AG09309 (cell line): ENCODE results near the gene TSSK6.
"Not testable (repeated sequence)": the region's sequence is repeated elsewhere in the genome, so short reads cannot be mapped to it uniquely, and the experiment has no call there.

ENCODE experiments used
- DNase-seq: peaks from one replicate; pipeline ENCODE4 v3.0.0-alpha.2; 2010; ENCODE audit warnings: low read depth
- H3K4me3 ChIP-seq: 2 replicates; pipeline ENCODE4 v1.5.1; 2011; ENCODE audit warnings: mild to moderate bottlenecking, low read depth, low read length, moderate library complexity; ENCODE audit not compliant: control insufficient read depth
- TF ChIP-seq, protein P1 (sequence below): IDR thresholded peaks from 2 replicates; pipeline ENCODE4 v1.5.1; 2011; ENCODE audit warnings: mild to moderate bottlenecking, low read depth, low read length, inconsistent platforms; ENCODE audit not compliant: insufficient read depth, control insufficient read depth; ENCODE audit errors: missing control alignments

The TSSK6 gene

GRCh38 chr19:19475015-19475765 lies 40.2 kb downstream of the TSSK6 start:
- TF ChIP-seq, protein P1, sequence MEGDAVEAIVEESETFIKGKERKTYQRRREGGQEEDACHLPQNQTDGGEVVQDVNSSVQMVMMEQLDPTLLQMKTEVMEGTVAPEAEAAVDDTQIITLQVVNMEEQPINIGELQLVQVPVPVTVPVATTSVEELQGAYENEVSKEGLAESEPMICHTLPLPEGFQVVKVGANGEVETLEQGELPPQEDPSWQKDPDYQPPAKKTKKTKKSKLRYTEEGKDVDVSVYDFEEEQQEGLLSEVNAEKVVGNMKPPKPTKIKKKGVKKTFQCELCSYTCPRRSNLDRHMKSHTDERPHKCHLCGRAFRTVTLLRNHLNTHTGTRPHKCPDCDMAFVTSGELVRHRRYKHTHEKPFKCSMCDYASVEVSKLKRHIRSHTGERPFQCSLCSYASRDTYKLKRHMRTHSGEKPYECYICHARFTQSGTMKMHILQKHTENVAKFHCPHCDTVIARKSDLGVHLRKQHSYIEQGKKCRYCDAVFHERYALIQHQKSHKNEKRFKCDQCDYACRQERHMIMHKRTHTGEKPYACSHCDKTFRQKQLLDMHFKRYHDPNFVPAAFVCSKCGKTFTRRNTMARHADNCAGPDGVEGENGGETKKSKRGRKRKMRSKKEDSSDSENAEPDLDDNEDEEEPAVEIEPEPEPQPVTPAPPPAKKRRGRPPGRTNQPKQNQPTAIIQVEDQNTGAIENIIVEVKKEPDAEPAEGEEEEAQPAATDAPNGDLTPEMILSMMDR: no peak
- no peak overlapping the region for H3K4me3 ChIP-seq
- no peak for DNase-seq

DNA sequence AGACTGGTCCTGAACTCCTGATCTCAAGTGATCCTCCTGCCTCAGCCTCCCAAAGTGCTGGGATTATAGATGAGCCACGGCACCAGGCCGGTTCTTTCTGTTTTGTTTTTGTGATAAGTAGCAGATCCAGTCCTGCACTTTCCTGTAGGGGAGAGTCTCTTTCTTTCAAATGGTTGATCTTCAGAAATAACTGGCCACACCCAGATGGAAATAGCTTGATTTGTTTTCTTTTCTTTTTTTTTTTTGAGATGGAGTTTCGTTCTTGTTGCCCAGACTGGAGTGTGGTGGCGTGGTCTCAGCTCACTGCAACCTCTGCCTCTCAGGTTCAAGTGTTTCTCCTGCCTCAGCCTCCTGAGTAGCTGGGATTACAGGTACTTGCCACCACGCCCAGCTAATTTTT lies 43.2 kb downstream of the TSSK6 start:
- H3K4me3 ChIP-seq, DNase-seq: not testable (repeated sequence)

DNA sequence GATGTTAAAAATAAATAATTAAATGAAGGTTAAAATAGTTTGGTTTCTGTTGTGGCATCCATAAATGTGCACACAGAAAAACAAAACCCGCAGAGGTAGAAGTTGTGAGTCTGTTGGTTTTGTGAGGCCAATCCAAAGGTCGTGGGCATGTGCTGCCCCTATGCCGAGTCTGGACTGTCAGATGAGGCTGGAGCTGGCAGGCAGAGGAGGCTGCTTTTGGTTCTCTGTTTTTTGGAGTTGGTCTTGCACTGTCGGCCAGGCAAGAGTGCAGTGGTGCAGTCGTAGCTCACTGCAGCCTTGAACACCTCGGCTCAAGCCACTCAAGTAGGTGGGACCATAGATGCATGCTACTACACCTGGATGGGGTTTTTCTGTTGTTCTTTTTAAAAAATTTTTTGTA lies 43.7 kb downstream of the TSSK6 start:
- TF ChIP-seq, protein P1: no peak
- no peak overlapping the region for H3K4me3 ChIP-seq
- DNase-seq: no peak

GRCh38 chr19:19470579-19470978 lies 44.8 kb downstream of the TSSK6 start:
- H3K4me3 ChIP-seq: no peak overlapping the region

DNA sequence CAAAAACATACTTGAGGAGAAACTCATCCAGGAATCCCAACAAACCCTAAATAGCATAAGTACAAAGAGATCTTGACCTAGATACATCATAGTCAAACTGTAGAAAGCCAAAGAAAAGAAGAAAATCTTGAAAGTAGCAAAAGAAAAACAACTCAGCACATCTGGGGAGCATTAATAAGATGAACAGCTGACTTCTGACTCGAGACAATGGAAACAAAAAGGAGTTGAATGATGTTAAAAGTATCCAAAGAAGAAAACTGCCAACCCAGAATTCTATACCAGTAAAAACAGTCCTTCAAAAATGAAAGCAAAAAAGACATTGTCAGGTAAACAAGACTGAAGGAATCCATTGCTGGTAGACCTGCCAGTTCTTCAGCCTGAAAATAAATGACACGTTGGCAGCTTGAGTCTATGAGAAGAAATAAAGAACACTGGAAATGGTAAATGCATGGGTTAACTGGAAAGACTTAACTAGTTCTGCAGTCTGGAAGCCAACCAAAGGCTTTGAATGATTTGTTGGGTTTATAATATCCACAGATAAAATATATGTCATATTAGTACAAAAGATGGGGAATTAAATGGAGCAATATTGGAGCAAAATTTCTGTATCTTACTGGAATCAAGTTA lies 46.8 kb downstream of the TSSK6 start:
- no peak overlapping the region for H3K4me3 ChIP-seq
- no peak for DNase-seq
- TF ChIP-seq, protein P1: no peak

More at GRCh38 chr19:19470579-19470978, 44.8 kb downstream of the TSSK6 start:
- no peak for DNase-seq
- TF ChIP-seq, protein P1: no peak

GRCh38 chr19:19466201-19466600 lies 49.1 kb downstream of the TSSK6 start:
- no peak for DNase-seq
- TF ChIP-seq, protein P1: no peak
- H3K4me3 ChIP-seq: no peak overlapping the region

- TF ChIP-seq, protein P1: no peak
- no peak overlapping the region for H3K4me3 ChIP-seq
- DNase-seq: no peak
These were observed 49.8 kb downstream of the TSSK6 start for GRCh38 chr19:19465436-19466070.
